NOMO-1 (cell line): ENCODE measurements around the gene MSL3.

Experiments
- DNase-seq, 2 experiments: peaks; one replicate each; lab custom pipeline; 2025; ENCODE audit not compliant: unreplicated experiment in 2 of 2; lab: John Stamatoyannopoulos, UW

The MSL3 gene

DNA sequence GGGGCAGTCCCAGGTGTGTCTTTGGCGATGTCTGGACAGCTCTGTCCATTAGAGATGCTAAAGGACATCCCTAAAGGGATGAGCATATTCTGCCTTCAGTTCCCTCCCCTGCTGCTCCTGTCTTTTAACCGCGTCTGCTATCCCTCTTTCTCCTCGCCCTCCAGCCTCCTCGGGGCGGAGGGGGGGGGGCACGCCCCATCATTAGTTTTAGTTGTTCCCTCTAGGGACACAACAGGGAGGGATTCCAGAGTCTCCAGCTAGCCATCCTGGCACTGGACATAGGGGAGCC, 1.1 kb downstream of the MSL3 start:
- DNase-seq = no peak

DNA sequence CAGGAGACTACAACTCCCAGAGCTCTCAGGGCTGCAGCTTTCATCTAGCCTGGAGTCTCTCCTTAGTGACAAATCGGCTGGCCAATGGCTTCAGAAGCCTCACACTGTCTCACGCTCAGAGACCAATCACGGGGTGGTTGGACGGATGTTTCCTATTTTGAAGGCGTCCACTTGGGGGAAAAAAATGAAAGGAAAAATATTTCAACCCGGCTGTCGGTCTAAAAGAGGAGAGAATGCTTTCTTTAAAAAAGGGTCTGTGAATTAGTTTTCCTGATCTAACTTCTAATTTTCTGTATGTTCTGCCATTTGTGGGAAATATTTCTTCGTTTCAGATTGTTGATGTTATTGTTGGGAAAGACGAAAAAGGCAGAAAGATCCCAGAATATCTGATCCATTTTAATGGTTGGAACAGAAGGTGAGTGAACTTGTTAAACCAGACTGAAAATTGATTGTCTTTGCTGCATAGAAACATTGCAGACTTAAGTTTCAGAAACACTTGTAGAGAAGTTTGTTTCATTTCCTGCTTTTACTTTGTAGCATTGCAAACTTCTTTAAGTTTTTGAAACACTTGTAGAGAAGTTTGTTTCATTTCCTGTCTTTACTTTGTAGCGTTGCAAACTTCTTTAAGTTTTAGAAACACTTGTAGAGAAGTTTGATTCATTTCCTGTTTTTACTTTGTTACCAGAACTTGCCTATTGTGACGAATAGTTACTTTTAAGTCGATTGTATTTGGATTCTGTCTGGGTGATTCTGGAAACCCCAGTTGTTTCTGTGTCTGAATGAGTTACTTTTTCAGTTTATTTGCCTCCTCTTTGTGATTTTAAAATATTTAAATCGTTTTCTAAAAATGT, 1.6 kb downstream of the MSL3 start:
- peak; percentile 81 to 94 for DNase-seq

DNA sequence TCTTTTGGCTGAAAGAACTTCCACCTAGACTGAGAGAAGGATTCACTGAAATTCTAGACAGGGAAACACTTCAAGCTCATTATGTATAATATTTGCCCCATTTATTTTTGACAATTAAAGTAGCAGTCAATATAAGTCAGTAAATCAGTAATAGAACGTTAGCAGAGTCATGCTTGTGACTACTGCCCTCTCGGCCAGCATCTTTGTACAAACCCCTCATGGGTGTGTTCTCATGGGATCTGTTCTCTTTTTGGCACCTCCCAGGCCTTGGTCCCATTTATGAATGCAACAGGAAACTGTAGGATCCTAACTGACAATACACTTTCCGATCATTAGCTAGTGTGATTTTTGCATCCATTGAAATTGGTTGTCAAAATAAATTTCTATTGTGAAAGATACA, 2.9 kb downstream of the MSL3 start:
- DNase-seq = no peak

DNA sequence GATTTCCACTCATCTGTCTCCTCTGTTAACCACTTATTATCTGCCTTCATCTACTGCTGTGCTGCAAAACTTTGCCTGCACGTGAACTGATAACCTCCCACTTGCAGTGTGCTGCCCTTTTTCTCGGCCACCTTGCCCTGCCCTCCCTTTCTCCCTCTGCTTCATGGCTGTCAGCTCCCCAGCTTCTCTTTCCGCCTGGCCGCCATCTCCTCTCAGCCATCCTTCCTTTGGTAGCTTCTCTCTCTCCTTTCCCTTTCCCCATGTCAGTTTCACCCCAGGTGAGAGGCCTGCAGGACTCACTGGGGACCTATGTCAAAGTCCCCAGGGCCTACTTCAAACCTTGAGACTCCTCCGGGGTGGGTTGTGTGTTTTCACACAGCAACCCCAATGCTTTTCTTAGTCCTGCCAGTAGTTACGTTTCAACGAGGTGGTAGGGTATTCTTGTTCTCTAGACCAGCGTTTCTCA, 6.6 kb downstream of the MSL3 start:
- no peak for DNase-seq

DNA sequence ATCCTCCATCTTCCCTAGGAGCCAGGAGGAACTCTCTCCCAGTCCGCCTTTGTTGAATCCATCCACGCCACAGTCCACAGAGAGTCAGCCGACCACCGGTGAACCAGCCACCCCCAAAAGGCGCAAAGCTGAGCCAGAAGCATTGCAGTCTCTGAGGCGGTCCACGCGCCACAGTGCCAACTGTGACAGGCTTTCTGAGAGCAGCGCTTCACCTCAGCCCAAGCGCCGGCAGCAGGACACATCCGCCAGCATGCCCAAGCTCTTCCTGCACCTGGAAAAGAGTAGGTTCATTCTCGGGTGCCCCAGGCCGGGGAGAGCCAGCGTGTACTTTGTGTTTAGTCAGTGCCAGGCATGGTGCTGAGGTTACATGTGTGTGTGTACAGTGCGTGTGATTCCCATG, 7.4 kb downstream of the MSL3 start:
- no peak for DNase-seq

DNA sequence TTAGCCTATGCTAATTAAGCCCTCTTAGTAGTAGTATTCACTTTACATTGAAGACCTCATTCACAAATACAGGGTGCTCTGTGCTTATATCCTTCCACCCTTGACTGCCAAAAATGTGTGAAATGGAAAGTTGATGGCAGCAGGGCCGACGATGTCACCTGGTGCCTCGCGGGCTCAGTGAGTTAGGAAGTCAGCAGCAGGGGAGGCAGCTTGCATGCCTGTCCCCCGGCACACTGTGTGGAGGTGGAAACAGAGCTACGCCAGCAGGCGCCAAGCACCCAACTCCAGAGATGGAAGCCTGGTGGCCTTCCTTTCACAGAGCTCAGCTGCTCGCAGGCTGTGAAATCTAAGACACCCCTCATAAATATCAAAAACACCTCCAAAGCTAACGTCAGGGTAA, 8.4 kb downstream of the MSL3 start:
- no peak for DNase-seq

DNA sequence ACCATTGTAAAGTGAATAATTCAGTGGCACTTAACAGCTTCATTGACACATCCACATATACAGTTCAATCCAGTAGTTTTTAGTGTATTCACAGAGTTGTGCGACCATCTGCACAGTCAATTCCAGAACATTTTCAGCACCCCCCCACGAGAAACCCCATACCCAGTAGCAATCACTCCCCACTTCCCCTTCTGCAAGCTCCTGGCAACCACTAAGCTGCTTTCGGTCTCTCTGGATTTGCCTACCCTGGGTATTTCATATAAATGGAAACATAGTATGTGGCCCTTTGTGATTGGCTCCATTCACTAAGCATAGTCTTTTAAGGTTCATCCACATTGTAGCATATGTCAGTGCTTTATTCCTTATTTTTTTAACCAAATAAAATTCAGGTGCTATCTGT, 10.0 kb downstream of the MSL3 start:
- DNase-seq = no peak

DNA sequence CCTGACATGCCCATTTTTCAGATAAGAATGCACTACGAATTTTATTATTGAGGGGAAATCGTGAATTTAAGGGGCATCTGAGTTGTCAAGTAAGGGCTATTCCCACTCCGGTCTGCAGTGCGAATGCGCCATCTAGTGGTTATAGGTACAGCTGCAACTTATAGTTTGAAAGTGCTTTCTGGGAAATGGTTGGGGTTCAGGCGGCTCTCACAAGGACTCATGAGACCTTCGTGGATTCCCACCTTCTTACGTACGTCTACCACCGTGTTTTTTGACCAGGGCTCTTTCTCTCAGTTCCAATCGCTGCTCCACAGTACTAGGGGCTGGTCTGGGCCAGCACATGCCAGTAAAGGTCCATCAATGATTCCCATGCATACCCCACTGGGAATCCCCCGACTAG, 12.3 kb downstream of the MSL3 start:
- DNase-seq = peak; percentile 44 to 56

DNA sequence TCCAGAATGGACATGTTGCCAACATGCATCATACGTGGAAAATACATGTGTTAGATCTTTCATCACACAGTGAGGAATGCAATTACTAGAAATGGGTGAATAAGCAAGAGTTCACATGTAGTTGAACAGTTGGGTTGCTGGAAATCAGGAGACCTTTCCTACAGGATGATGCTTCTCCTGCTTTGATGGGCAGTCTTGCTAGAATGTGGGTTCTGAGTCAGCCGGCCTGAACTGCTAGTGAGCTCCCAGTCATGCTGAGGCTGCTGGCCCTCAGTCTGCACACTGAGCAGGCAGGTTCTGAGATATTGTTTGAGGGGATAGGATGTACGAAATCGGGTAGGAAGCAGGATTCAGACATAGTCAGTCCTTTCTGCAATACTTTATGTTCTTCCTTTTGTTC, 20.2 kb downstream of the MSL3 start:
- no peak for DNase-seq

DNA sequence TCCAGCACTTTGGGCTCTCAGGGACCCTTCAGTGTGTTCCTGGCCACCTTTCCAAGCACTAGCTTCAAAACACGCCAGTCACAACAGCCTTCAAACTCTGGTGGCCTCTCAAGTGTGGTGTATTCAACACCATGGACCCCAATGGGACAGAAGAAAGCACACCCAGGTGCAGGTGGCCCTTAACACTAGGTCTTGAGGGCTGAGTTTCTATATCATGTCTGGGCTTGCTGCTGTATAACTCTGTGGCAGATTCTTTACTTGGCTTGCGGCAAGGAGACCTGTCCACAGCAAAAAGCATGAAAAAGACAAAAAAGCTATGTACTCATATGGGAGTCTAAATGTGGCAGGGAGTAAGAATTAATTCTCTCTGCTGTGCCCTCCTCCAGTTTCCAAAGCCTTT, 23.1 kb downstream of the MSL3 start:
- no peak for DNase-seq

DNA sequence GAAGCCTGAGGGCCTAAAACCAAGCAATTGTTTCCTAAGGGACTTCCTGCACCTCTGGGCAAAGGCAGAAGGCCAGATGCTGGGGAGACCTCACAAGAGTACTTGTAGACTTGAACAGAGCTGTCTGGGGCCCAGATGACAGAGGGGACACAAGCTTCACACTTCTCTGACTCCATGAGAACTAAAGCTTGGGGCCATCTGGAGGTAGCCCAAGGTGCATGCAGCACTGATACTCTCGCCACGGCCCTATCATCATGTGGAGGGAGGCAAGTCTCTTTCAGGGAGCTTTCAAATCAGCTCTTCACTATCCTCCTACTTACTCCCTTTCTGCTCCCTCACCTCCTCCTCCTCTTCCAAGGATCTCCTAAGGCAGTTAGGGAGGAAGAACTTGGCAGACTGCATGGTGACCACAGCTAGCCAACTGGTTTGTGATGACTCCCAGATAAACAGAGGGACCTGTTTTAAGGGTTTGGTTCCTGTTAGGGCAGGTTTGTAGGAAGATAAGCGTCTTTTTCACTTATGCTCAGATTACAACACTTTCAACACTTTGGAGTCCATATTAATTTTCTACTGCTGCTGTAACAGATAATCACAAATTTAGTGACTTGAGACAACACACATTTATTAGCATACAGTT, 23.8 kb downstream of the MSL3 start:
- DNase-seq = no peak

DNA sequence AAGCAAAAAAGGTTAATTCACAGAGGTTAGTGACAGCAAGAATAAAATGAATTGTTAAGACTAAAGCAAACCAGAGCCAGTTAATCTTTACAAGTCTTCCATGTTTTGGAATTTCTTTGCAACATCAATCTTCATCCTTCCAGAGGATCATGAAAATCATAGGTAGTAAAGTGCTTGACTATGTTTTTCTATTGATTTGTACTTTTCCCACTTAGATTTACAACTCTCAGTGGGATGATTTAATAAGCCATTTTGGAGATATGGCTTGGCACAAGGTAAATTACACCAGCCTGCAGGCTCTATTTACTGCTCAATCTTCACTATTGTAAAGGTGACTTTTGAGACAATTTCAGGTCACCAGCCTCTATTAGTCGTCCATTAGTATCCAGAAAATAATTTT, 26.5 kb downstream of the MSL3 start:
- no peak for DNase-seq

DNA sequence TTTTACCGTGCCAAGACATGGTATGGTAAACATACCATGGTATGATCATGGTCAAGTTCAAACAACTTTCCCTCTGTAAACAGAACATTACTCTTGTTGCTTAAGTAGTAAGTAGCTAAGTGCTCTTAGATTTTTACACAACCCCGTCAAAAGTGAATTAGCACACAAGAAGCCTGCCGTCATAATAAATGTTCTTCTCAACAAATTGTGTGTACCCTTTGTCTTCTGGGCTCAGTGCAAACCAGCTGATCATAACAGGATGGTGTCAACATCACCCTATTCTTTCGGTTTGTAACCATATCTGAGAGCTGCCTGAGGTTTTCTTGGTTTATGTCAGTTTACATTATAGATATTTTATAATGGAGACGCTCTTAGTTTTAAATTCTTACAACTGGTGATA, 28.8 kb downstream of the MSL3 start:
- no peak for DNase-seq

DNA sequence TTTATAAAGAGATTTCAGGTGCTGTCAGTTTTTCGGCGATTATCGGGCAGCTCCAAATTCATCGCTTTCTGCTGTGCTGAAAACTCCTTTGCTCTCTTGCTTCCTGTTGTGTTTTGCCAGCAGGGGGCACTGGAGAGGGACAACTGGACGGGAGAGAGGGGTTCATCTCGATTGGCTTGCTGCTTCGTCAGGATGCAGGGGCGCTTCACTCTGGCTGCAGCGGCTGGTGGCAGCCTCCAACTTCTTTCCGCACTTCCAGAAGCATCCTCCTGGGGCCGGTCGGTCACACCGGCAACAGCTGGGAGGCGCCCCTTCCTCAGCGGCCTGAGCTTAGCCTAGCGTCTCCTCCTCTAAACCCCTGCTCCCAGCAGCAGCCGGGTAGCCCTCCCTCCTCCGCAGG, 29.5 kb downstream of the MSL3 start:
- peak in 1 of 2 experiments; percentile 15 for DNase-seq

DNA sequence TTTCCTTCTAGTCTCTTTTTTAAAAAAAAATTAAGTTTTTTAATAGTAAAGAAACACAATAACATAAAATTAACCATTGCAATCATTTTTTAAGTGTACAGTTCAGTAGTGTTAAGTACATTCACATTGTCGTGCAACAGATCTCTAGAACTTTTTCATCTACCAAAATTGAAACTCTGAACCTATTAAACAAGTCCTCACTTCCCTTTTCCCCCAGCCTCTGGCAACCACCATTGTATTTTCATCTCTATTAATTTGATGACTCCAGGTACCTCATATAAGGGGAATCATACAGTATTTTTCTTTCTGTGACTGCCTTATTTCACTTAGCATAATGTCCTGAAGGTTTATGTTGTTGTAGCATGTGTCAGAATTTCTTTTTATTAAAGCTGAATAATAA, 31.8 kb downstream of the MSL3 start:
- peak in 1 of 2 experiments; percentile 5 for DNase-seq

DNA sequence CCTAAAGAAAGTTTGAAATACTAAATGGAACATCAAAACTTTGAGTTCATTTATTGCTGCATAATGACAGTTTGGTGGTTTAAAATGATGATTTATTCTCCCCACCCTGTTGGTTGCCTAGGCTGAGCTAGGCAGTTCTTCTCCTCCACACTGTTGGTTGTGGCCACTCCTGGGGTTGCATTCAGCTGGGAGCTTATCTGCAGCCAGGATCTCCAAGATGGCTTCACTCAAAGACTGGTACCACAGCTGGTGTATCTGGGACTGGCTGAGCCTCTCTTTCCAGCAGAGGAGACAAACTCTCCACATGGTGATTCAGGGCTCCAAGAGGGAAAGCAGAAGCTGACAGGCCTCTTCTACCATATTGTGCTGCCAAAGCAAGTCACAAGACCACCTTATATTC, 33.1 kb downstream of the MSL3 start:
- DNase-seq = no peak

DNA sequence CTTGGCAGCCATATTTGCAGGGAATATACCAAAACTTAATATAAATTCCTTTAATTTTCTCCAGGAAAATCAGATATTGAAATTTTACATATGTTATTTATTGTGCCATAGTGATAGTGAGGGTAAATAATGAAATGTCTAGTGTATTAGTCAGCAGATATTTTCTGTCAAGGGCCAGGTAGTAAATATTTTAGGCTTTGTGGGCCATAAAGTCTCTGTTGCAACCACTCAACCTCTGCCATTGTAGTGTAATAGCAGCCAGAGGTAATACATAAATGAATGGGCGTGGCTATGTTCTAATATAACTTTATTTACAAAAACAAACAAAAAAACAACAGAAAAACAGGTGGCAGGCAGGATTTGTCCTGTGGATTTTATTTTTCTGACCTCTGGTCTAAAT, 33.5 kb downstream of the MSL3 start:
- no peak for DNase-seq

DNA sequence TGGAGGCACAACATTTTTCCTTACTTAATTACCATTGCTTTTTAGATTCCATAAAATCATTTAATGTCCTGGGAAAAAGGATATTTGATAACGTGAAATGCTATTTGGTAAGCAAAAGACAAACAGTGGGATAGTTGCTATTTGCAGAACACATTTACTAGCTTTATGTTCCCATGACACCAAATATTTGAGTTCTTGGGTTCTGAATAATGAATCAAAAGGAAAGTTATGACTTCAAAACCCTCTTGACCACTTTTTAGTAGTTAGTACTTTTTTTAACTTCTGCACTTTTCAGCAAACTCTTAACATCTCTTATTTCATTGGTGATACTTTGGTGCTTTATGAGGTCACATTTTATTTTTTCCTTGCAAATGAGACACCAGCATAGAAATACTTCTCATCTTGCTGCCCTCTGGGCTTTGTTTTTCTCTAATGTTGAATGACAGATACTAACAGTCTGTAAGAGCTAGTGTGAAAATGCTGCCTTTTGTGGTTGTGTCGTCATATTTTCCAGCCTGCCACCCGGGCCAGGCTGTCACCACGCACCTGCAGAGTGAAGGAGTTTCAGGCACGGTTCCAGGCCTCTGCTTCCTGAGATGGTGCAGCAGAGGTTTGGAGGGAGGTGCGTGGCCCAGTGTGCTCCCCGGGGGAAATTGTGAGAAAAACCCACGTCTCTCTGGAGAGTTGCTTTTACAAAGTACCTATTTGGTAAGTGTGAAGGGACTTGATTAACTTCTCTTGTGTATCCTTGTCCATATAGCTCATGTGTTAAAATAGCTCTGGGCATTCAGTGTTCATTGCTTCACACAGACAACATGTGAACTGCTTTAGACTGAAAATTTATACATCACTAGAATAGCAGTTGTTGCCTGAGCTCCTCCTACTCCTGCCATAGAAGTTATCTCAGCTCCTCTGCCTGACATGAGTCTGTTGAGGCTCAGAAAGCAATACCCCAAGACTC, 34.7 kb downstream of the MSL3 start:
- no peak for DNase-seq

DNA sequence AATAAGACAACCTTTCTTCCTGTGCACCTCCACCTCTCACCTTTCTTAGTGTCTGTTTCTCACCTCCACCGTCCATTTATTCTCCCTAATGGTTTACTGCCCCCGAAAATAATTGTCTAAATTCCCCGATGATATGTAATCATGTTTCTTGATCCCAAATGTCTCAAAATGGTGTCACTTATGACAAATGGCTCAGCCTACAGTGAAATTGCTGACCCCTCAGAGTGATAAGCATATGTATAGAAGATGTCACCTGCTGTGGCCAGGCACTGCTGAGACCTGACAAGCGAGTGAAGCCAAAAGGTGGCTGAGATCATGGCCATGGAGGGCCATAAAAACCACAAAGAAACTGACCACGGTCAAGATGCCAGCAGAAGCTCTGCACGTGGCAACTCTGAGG, 35.7 kb downstream of the MSL3 start:
- no peak for DNase-seq

DNA sequence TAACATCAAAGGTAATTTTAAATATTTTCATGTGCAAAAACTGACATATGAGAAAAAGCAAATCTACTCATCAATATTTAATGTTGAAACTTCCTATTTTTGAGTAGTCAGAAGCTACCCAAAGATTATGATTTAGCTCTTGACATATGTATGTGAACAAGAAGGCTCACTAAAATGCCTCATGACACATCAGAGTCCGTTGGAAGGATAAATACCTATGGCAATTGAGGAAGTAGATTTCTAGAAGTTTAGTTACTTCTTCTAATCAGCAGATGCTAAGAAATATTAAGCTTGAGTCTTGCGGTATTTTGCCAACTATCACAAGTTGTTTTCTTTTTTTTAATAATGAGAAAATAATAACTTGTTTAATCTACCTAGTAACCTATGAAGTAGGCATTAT, 55.3 kb downstream of the MSL3 start:
- peak in 1 of 2 experiments; percentile 18 for DNase-seq
